Prostate gland (tissue), 2 donors: ENCODE results near the gene CEP20.

ENCODE experiments used
- POLR2A ChIP-seq: fragments of 450-650 bp; IDR thresholded peaks from one replicate; pipeline ENCODE4 v1.6.1; 2016; ENCODE audit warnings: antibody characterized with exemption, mild to moderate bottlenecking
- POLR2AphosphoS5 ChIP-seq: sonication (generic); formaldehyde crosslinking; IDR thresholded peaks from one replicate; pipeline ENCODE4 v1.6.1; 2017; ENCODE audit warnings: antibody characterized with exemption
- TF ChIP-seq, protein P1 (sequence below), 4 experiments: fragments of 200-600 bp in 2 of 4; fragments of 450-650 bp in 2 of 4; sonication (generic) in 2 of 4; IDR thresholded peaks; 1 replicate in 3 of 4; 2 replicates in 1 of 4; pipeline ENCODE4 v1.5.1; 2016 to 2019; ENCODE audit warnings: antibody characterized with exemption in 4 of 4, mild to moderate bottlenecking in 2 of 4, moderate library complexity in 2 of 4

DNA sequence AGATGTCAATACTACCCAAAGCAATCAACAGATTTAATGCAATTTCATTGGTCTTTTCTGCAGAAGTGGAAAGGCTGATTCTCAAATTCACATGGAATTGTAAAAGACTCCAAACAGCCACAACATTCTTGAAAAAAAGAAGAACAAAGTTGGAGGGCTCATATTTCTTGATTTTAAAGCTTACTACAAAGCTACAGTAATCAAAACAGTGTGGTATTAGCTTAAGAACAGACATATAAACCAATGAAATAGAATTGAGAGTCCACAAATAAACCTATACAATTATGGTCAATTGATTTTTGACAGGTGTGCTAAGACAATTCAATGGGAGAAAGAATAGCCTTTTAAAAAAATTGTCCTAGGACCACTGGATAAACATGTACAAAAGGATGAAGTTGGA, 46.6 kb upstream of the CEP20 start:
- TF ChIP-seq, protein P1, sequence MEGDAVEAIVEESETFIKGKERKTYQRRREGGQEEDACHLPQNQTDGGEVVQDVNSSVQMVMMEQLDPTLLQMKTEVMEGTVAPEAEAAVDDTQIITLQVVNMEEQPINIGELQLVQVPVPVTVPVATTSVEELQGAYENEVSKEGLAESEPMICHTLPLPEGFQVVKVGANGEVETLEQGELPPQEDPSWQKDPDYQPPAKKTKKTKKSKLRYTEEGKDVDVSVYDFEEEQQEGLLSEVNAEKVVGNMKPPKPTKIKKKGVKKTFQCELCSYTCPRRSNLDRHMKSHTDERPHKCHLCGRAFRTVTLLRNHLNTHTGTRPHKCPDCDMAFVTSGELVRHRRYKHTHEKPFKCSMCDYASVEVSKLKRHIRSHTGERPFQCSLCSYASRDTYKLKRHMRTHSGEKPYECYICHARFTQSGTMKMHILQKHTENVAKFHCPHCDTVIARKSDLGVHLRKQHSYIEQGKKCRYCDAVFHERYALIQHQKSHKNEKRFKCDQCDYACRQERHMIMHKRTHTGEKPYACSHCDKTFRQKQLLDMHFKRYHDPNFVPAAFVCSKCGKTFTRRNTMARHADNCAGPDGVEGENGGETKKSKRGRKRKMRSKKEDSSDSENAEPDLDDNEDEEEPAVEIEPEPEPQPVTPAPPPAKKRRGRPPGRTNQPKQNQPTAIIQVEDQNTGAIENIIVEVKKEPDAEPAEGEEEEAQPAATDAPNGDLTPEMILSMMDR (IDR thresholded peaks at IDR 0.05): no peak
- TF ChIP-seq POLR2AphosphoS5: no peak
- TF ChIP-seq POLR2A: no peak
